HepG2 (cell line): ENCODE measurements around the gene ABCB11. TPM values are rescaled to one million over a fixed set of nuclear protein-coding genes. Genes with fewer than 3 reads are reported as not detected.

Source experiments
- ARID2 ChIP-seq: sonication (generic); formaldehyde crosslinking; IDR thresholded peaks from 2 replicates; pipeline ENCODE4 v1.8.1; 2022; ENCODE audit warnings: mild to moderate bottlenecking, missing genetic modification reagents, borderline replicate concordance
- BRD4 ChIP-seq: sonication (generic); formaldehyde crosslinking; IDR thresholded peaks from 2 replicates; pipeline ENCODE4 v1.4.0; 2020; ENCODE audit warnings: missing genetic modification reagents
- CENPX ChIP-seq: sonication (generic); formaldehyde crosslinking; IDR thresholded peaks from 2 replicates; pipeline ENCODE4 v1.9.0; 2021; ENCODE audit warnings: mild to moderate bottlenecking, missing genetic modification reagents, moderate library complexity
- ELF3 ChIP-seq: IDR thresholded peaks from 2 replicates; pipeline ENCODE4 v1.6.1; 2016; ENCODE audit warnings: missing genetic modification reagents, missing compliant biosample characterization
- HMGA1 ChIP-seq: sonication (generic); formaldehyde crosslinking; conservative IDR thresholded peaks from 2 replicates; pipeline ENCODE4 v1.4.0; 2020; ENCODE audit warnings: missing genetic modification reagents
- KDM2A ChIP-seq: sonication (generic); formaldehyde crosslinking; IDR thresholded peaks from 2 replicates; pipeline ENCODE4 v1.4.0; 2020; ENCODE audit warnings: low read depth, missing genetic modification reagents, borderline replicate concordance
- LCORL ChIP-seq, 2 experiments: fragments of 450-650 bp in 1 of 2; sonication (generic) in 1 of 2; formaldehyde crosslinking in 1 of 2; IDR thresholded peaks; 2 replicates each; pipeline versions ENCODE4 v1.5.0 to v1.6.1; 2017 to 2020; ENCODE audit warnings: antibody characterized with exemption in 1 of 2, missing genetic modification reagents in 1 of 2
- REXO4 ChIP-seq: sonication (generic); formaldehyde crosslinking; IDR thresholded peaks from 2 replicates; pipeline ENCODE4 v1.8.0; 2022; ENCODE audit warnings: missing genetic modification reagents, mild to moderate bottlenecking, borderline replicate concordance
- TEAD3 ChIP-seq: optimal IDR thresholded peaks from 2 replicates; pipeline ENCODE3; 2016; ENCODE audit warnings: borderline replicate concordance
- THAP11 ChIP-seq: IDR thresholded peaks from 2 replicates; pipeline ENCODE4 v1.6.1; 2016; ENCODE audit warnings: missing biosample characterization, missing genetic modification reagents
- ZBTB44 ChIP-seq: sonication (generic); formaldehyde crosslinking; IDR thresholded peaks from 2 replicates; pipeline ENCODE4 v1.4.0; 2020; ENCODE audit warnings: missing genetic modification reagents
- ZBTB7A ChIP-seq: sonication (generic); formaldehyde crosslinking; IDR thresholded peaks from 2 replicates; pipeline ENCODE4 v1.8.0; 2022; ENCODE audit warnings: mild to moderate bottlenecking, missing genetic modification reagents
- ZMYM2 ChIP-seq: sonication (generic); formaldehyde crosslinking; IDR thresholded peaks from 2 replicates; pipeline ENCODE4 v1.8.0; 2022; ENCODE audit warnings: mild to moderate bottlenecking, missing genetic modification reagents
- ZNF280D ChIP-seq: sonication (generic); formaldehyde crosslinking; IDR thresholded peaks from 2 replicates; pipeline ENCODE4 v1.5.1; 2020; ENCODE audit warnings: mild to moderate bottlenecking, missing genetic modification reagents
- ZNF564 ChIP-seq: sonication (generic); formaldehyde crosslinking; IDR thresholded peaks from 2 replicates; pipeline ENCODE4 v1.8.1; 2023; ENCODE audit warnings: mild to moderate bottlenecking, missing genetic modification reagents
- polyA plus RNA-seq, 8 experiments: library from polyadenylated mRNA; depleted of rRNA in 3 of 8; stranded (reverse) in 7 of 8; unstranded in 1 of 8; fragments of >200 nt; fragmentation: Illumina TruSeq in 4 of 8; extraction: Trizol in 4 of 8; gene quantifications; 2 replicates each; pipeline versions ENCODE4 v1.2.1 to v1.2.3, GENCODE V29; 2011 to 2016; ENCODE audit warnings: low read depth in 4 of 8, missing spikeins in 1 of 8, mixed read lengths in 1 of 8; ENCODE audit not compliant: insufficient read depth in 1 of 8
- total RNA-seq, 5 experiments: library from RNA; depleted of rRNA; stranded (reverse); fragments of >200 nt; fragmentation: Illumina TruSeq; extraction: Trizol; gene quantifications; 2 replicates each; pipeline ENCODE4 v1.2.3, GENCODE V29; 2016; ENCODE audit warnings: low read depth in 1 of 5
- TF ChIP-seq, protein P1 (sequence below): sonication (generic); formaldehyde crosslinking; IDR thresholded peaks from 2 replicates; pipeline ENCODE4 v1.4.0; 2020; ENCODE audit warnings: mild to moderate bottlenecking, missing genetic modification reagents
- TF ChIP-seq, protein P2 (sequence below): sonication (generic); formaldehyde crosslinking; IDR thresholded peaks from 2 replicates; pipeline ENCODE4 v1.4.0; 2020; ENCODE audit warnings: mild to moderate bottlenecking, missing genetic modification reagents

The ABCB11 gene
- total and polyA plus RNA-seq, 2 of the 13 experiments (the other 11 are each of a cell fraction or from before 2014, with no cell fraction given): not detected

DNA sequence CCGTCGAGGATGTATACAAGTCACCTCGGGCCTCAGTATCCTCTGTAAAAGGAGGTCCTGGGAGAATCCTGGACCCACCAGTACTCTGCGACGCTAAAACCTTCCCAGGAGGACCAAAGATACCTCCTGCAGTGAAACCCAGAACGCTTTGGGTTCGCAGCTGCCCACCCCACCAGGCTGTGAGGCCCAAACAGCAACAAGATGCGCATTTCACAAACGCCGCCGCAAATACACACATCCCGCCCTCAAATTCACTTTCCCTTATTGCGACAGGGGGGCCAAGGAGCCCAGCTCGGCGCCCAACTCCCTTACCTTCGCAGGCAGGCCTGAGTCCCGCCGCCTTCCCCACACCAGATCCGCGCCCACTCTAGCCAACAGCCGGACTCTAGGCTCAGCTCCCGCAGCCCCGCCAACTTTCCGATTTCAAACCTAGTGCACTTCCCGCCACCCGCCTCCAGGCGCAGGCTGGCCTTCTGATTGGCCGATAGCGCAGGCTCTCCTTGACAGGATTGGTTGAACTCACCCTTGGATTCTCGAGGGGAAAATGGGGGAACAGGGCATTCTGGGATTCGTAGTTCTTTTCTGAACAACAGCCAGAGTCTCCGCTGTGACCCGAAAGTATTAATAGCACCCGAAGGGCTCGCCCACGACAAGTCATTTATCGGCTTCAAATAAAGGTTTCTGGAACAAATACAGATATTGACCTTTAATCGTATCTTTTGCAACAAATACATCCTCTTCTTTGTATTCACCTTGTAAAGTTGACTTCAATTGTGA lies 140.9 kb downstream of the ABCB11 start, which contains the start of gene SPC25 (continued):
- TF ChIP-seq ZBTB44 (CRISPR knock-in tag) (no peak), ZMYM2 (CRISPR knock-in tag) (no peak), ARID2 (no peak), THAP11 (CRISPR knock-in tag) (peak; percentile 100), TEAD3 (CRISPR knock-in tag) (peak; percentile 59), KDM2A (CRISPR knock-in tag) (peak; percentile 82), HMGA1 (no peak), ZNF564 (CRISPR knock-in tag) (no peak), LCORL (IDR thresholded peaks at IDR 0.05) (no peak), LCORL (CRISPR knock-in tag; IDR thresholded peaks at IDR 0.05) (peak; percentile 15; the same call in 1 of the 2 replicates), BRD4 (CRISPR knock-in tag) (peak; percentile 78; the same call in 1 of the 2 replicates), ELF3 (CRISPR knock-in tag) (peak; percentile 41; the same call in 1 of the 2 replicates), ZNF280D (CRISPR knock-in tag) (no peak; the same call in 1 of the 2 replicates), REXO4 (no peak), CENPX (CRISPR knock-in tag) (no peak), ZBTB7A (no peak)
- TF ChIP-seq, protein P1, sequence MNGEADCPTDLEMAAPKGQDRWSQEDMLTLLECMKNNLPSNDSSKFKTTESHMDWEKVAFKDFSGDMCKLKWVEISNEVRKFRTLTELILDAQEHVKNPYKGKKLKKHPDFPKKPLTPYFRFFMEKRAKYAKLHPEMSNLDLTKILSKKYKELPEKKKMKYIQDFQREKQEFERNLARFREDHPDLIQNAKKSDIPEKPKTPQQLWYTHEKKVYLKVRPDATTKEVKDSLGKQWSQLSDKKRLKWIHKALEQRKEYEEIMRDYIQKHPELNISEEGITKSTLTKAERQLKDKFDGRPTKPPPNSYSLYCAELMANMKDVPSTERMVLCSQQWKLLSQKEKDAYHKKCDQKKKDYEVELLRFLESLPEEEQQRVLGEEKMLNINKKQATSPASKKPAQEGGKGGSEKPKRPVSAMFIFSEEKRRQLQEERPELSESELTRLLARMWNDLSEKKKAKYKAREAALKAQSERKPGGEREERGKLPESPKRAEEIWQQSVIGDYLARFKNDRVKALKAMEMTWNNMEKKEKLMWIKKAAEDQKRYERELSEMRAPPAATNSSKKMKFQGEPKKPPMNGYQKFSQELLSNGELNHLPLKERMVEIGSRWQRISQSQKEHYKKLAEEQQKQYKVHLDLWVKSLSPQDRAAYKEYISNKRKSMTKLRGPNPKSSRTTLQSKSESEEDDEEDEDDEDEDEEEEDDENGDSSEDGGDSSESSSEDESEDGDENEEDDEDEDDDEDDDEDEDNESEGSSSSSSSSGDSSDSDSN: peak; percentile 65; the same call in 1 of the 2 replicates
- TF ChIP-seq, protein P2, sequence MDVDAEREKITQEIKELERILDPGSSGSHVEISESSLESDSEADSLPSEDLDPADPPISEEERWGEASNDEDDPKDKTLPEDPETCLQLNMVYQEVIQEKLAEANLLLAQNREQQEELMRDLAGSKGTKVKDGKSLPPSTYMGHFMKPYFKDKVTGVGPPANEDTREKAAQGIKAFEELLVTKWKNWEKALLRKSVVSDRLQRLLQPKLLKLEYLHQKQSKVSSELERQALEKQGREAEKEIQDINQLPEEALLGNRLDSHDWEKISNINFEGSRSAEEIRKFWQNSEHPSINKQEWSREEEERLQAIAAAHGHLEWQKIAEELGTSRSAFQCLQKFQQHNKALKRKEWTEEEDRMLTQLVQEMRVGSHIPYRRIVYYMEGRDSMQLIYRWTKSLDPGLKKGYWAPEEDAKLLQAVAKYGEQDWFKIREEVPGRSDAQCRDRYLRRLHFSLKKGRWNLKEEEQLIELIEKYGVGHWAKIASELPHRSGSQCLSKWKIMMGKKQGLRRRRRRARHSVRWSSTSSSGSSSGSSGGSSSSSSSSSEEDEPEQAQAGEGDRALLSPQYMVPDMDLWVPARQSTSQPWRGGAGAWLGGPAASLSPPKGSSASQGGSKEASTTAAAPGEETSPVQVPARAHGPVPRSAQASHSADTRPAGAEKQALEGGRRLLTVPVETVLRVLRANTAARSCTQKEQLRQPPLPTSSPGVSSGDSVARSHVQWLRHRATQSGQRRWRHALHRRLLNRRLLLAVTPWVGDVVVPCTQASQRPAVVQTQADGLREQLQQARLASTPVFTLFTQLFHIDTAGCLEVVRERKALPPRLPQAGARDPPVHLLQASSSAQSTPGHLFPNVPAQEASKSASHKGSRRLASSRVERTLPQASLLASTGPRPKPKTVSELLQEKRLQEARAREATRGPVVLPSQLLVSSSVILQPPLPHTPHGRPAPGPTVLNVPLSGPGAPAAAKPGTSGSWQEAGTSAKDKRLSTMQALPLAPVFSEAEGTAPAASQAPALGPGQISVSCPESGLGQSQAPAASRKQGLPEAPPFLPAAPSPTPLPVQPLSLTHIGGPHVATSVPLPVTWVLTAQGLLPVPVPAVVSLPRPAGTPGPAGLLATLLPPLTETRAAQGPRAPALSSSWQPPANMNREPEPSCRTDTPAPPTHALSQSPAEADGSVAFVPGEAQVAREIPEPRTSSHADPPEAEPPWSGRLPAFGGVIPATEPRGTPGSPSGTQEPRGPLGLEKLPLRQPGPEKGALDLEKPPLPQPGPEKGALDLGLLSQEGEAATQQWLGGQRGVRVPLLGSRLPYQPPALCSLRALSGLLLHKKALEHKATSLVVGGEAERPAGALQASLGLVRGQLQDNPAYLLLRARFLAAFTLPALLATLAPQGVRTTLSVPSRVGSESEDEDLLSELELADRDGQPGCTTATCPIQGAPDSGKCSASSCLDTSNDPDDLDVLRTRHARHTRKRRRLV: peak; percentile 74; the same call in 1 of the 2 replicates
